Activated CD4-positive, alpha-beta T cell treated with anti-CD3 and anti-CD28 coated beads for 48 hours (primary cell): Measurements from ENCODE around the gene KRTAP5-7.
"Not testable (repeated sequence)": the region's sequence is repeated elsewhere in the genome, so short reads cannot be mapped to it uniquely, and the experiment has no call there.

ENCODE experiments used
- DNase-seq: peaks from one replicate; pipeline ENCODE4 v3.0.0-alpha.2; 2020

Gene KRTAP5-7

DNA sequence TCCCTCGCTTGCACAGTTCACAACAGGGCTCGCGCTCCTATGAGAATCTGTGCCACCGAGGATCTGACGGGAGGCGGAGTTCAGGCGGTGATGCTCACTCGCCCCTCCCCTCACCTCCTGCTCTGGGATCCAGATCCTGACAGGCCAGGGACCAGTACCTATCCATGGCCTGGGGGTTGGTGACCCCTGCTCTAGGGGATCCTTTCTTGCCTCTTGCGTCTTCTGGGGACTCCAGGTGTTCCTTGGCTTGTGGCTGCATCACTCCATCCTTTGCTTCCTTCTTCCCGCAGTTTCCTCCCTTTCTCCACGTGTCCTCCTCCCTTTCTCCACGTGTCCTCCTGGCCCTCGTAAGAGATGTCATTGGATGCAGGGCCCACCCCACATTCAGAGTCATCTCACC, 30.6 kb upstream of the KRTAP5-7 start:
- DNase-seq: no peak

DNA sequence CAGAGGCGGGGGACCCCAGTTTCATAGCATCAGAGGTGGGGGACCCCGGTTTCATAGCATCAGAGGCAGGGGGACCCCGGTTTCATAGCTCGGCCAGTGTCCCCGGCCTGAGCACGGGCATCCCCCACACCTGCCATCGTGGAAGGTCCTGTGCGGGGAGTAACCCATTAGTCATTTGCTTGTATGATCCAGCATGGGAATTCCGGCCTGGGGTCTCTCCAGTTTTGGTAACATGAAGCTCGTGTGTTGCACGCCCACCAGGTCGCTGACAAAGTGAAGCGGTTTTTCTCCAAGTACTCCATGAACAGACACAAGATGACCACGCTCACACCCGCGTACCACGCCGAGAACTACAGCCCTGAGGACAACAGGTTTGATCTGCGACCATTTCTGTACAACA, 29.0 kb upstream of the KRTAP5-7 start:
- DNase-seq: no peak

DNA sequence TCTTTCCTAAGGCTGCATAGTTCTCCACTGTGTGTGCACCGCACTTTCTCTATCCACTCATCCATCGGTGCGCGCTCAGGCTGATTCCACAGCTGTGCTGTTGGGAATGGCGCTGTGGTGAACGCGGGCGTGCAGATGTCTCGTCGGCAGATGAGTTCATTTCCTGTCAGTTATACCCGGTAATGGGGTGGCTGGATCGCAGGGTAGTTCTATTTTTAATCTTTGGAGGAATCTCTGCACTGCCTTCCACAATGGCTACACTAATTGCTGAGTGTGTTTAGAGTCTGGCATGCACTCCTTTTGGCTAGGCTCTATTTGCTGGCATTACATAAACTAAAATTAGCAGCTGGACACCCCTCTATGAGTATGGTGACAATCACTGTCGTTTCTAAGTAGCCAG, 27.9 kb upstream of the KRTAP5-7 start:
- DNase-seq: no peak

DNA sequence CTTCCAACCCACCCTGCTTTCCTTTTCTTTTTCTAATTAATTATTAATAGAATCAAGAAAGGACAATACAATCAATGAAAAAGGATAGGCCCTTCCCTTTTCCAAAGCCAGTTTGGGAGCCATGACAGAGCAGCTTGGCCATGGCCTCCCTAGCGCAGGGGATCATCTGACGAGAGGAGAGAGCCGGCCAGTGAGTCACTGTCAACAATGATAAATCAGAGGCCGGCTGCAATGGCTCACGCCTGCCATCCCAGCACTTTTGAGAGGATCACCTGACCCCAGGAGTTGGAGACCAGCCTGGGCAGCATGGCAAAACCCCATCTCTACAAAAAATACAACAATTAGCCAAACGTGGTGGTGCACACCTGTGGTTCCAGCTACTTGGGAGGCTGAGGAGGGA, 27.5 kb upstream of the KRTAP5-7 start:
- DNase-seq: no peak

DNA sequence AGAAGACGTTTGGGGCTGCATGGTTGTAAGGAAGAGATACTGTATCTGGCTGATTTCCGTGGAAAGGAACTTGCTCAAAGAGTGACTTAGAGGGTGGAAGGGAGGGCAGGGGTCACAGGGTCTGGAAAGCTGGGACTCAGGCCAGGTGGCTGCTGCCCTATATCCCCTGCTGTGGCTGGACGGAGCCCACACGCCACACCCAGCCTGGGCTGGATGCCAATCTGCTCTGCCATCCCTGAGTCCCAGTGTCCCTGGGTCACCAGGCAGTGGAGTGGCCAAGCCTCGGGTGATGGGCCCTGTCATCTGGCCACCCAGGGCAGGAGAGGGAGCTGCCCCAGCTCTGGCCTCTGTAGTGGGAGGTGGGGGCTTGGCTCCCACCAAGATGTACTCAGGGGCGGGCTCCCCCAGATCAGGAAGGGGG, 26.5 kb upstream of the KRTAP5-7 start:
- DNase-seq: no peak

DNA sequence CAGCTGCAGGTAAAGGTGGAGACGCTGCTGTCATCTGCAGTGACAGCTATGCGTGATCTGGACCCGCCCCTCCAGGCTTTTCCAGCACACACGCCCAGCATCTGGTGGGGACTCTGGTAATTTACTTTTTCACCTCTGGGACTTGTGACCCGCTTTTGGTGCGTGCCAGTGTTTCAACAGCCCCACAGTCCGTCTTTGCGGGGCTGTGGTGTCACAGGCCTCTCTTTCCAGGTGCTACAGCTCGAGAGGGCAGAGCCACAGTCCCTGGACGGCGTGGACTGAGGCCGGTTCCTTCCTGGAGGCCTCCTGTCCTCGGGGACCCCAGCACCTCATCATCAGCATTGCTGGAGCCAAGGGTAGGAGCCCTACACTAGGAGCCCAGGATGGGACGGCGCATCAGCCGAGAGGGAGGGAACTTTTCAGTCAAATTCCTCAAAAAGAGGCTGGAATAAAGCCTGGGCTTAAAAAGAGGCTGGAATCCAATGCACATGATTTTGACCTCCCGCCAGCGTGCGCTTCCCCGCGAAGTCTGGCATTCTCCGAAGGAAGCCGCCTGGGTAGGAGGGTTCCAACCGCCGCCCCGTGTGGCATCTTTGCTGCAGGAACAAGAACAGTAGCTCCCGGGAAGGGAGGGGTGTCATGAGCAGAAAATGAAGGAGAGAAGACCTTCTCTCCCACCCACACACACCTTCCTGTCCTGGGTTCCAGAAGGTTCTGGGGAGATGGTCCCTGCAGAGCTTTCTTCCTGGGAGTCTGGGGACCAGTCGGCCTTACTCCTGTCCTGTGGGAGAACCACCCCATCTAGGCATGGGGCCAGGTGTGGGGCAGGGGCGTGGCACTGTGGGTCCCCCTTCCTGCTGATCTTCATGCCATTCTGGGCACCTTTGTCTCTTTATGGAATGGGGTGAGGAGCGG, 25.7 kb upstream of the KRTAP5-7 start:
- no peak for DNase-seq

DNA sequence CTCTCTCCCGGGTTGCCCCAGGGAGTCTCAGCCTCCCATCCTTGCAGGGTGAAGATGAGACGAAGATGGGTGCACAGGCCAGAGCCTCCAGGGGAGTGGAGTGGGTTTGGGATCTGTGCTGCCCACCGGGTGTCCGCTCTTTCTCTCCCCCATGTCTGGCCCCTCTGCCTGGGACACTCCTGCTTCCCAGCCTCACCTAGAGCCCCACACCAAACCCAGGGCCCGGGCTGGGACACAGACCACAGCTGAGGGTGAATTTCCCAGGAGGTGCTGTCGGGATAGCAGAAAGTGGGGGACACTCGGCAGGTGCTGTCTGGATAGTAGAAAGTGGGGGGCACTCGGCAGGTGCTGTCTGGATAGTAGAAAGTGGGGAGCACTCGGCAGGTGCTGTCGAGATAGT, 25.0 kb upstream of the KRTAP5-7 start:
- no peak for DNase-seq

DNA sequence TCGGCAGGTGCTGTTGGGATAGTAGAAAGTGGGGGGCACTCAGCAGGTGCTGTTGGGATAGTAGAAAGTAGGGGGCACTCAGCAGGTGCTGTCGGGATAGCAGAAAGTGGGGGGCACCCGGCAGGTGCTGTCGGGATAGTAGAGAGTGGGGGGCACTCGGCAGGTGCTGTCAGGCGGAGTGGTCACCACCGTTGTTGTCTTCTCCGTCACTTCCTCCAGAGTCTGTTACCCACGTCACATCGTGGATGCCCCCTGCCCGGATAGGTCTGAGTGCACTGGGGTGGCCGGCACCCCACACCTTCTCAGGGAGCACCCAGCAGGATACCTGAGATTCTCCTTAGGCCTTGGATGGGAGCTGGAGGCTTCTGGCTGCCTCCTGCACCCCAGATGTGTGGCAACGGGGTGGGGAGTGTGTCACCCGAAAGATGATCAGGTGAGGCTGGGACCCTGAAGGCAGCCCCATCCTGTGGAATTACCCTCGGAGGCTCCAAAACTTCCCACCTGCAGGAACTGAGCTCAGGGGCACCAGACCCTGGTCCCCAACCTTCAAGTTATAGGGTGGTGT, 24.1 kb upstream of the KRTAP5-7 start:
- DNase-seq: no peak

DNA sequence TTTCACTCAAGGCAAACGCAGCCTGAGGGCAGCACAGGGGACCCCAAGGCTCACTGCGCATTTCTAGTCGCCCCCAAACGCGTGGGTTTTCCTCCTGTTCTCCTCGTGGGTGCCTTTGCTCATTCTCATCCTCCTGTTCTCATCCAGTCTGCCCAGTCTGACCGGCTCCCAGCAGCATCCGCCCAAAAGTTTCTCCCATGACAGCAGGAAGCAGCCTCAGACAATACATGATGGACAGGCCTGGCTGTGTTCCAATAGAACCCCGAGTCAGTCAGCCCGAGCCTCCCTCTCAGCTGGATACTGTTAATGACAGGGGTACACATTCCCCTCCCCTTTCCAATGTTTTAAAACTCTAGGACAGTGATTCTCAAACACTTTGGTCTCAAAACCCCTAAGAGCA, 22.5 kb upstream of the KRTAP5-7 start:
- no peak for DNase-seq

DNA sequence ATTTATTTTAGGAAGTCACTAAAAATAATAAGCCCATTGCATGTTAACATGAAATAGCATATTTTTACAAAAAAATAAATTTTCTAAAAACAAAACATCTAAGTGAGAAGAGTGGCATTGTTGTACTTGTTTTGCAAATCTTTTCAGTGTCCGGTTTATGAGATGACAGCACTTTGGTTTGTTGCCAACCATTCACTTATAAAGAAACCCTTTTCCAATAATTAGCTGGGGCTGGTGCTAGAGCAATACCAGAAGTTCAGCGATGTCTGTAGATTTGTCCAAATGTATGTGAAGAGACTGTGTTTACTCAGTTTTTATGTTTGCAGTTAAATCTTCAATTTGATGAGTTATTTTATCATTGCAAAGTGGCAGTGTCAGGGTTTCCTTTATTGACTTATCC, 22.1 kb upstream of the KRTAP5-7 start:
- DNase-seq: no peak

DNA sequence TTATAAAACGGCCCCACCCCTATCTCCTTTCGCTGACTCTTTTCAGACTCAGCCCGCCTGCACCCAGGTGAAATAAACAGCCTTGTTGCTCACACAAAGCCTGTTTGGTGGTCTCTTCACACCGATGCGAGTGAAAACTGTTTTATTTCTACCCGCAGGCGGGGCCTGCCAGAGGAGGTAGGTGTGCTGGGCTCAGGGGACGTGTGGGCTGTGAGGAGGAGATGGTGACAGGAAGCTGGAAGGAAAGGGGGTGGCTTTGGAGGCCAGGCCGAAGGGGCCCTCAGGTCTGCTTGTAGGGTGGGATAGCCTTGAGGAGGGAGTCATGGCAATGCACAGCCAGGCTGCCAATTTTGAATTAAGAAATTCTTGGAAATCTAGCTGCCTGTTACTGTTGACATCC, 21.3 kb upstream of the KRTAP5-7 start:
- DNase-seq: no peak

DNA sequence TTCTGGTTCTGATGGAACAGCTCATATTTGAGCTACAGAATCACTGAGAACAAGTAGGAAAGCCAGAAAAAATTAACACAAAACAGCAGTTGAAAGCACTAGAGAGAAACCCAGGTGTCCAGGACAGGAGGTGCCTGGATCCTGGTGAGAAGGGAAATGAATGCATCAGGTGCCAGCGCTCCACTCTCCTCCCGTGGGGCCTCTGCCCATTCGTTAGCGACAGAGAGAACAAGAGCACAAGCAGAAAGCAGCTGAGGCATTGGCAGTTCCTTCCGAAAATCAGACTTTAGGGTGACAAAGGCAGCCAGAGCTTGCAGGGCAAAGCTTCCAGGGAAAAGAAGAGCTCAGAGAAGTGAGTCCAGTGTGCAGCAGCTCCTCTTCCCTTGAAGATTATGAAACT, 20.0 kb upstream of the KRTAP5-7 start:
- no peak for DNase-seq

DNA sequence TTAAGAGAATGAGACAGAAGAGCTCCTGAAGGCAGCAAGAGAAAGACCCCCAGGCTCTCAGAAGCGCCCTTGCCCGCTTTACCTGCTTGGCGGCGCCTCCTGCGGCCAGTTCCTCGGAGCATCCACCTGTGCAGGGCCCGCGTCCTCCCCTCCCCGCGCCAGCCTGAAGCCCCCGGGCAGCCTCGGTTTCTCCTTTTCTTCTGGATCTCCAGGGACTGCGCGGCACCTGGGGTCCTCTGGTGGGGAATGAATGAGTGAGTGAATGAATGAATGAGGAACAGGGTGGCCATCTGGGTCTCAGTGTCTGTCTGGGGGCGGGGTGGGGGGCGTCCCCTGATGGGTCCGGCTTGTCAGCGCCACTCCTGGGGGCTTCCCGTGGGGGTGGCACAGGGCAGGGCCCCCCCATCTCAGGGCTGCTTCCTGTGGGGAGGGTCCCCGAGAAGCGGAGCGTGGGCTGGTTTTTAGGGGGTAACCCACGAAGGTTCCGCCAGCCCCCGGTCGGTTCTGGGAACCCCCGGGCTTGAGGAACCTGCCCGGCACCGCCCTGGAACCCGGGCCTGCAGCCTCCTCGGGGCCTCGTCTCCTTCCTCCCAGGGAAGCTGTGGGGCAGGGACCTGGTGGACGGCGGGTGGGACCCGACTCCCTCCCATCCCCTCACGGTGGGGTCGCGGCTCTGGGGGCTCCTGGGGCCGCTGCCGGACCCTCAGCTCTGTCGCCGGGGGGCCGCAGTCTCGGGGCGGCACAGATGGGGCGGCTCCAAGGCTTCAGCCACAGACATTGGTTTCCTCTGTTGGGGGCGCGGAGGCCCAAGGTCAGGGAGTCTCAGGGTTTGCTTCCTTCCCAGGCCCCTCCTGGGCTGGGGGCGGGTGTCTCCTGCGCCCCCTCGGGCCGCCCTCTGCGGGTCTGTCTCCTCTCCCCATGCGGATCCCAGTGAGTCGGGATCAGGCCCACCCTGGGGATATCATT, 8.3 kb upstream of the KRTAP5-7 start:
- DNase-seq: no peak

DNA sequence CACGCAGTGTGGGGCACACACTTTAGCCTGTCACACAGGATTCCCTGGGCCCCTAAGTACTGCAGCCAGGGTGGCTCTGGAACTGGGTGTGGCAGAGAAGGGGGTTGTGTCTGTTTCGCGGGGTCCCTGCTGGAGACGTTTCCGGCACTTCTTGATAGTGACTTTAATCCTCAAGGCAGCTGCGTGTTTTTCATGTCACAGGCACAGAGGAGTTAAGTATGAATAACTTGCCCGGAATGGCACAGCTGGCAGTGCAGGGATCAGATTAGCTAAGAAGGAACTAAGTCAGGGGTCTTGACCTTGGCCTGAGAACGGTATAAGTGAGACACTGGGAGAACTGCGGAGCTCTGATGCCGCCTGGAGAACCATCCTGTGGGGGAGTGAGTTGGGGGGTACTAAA, 7.5 kb upstream of the KRTAP5-7 start:
- no peak for DNase-seq

DNA sequence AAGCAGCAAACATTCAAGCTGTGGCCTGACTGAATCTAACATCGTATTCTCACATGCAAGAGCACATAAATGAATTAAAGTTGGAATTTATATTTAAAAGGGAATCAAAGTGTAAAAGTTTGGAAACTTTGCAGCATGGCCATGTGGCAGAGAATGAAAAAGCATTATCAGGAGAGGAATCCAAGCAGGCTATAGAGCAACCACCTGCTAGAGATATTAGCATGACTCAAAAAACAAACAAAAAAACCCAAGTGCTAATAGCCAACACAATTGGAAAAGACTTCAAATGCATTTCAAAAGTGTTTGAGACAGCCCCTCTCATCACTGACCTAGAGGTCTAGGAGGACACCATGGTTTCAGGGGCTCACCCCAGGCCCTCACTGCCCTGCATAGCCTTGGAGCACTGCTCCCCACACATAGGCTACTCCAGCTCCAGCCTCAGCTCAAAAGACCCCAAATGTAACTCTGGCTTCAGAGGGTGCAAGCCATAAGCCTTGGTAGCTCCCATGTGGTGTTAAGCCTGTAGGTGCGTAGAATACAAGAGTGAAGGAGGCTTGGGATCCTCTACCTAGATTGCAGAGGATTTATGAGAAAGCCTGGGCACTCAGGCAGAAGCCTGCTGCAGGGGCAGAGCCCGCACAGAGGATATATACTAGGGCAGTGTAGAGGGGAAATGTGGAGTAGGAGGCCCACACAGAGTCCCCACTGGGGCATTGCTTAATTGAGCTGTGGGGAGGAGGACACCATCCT, 1.7 kb upstream of the KRTAP5-7 start:
- DNase-seq: no peak

DNA sequence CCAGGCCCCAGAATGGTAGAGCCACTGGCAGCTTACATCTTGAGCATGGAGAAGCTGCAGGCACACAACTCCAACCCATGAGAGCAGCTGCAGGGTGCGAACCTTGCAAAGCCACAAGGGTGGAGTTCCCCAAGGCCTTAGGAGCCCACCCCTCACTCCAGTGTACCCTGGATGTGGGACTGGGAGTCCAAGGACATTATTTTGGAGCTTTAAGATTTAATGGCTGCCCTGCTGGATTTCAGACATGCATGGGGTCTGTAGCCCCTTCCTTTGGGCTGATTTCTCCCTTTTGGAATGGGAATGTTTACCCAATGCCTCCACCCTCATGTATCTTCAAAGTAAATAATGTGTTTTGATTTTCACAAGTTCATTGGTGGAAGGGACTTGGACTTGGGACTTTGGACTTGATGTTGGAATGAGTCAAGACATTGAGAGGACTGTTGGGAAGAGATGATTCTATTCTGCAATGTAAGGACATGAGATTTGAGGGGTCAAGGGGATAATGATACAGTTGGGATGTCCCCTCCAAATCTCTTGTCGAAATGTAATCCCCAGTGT, 1.1 kb upstream of the KRTAP5-7 start:
- no peak for DNase-seq

DNA sequence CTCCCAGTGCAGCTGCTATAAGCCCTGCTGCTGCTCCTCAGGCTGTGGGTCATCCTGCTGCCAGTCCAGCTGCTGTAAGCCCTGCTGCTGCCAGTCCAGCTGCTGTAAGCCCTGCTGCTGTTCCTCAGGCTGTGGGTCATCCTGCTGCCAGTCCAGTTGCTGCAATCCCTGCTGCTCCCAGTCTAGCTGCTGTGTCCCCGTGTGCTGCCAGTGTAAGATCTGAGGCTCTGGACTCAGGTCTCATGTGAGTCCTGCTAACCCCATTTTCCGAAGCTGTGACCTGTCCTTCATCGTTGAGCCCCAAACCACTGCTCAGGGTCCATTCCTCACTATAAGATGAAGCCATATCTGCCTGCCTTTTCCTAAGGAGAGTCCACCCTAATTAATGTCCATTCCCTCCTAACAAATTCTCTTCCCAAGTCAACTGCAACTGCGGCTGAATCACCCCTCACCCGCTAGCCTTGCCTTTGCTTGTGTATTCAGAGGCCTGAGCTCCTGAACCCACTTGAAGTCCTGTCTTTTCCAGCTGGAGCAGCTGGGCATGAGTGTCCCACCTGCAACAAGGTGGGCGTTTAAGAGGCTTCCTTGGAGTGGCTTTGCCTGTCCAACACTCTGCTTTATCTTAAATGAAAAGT, 626 bp downstream of the KRTAP5-7 start:
- no peak for DNase-seq

DNA sequence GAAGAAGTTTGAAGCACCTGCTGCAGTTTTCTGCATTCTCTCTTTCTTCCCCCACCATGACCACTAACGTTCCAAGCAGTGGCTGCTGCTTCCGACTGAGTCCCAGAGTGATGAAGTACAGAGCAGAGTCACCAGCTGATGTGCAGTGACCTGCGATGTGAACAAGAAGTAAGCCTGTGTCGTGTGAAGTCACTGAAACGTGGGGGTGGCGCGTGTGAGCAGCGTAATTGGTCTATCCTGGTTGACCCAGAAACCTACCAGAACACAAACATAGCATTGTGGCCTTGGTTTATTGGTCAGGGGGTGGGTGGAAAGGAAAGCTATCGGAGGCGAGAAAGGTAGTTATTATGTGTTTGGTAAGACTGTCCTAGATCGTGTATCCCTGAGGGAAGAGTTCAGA, 3.5 kb downstream of the KRTAP5-7 start:
- DNase-seq: no peak

DNA sequence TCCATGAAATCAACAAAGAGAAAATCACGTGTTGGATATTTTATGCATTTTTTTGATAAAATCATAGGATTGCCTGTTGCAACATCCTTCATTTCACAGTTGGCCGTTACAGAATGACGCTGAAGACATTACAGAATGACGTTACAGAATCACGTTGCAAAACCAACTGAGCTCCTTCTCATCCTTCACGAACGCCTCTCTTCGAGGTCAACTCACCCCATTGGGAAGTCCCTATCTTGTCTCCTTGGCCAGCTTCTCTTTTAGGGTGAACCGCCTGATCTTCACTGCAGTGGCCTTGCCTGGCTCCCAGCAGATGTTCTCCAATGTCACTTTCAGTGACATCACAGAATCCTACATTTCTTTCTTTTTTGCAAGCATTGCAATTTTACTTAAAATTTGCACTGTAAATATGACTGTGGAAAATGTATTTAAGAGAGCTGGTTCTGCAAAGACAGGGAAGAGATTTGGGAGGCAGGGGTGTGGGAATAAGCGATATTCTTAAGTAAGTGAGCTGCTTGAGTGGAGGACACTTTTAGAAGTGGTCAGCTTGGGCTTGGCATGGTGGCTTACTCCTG, 5.1 kb downstream of the KRTAP5-7 start:
- DNase-seq: no peak

DNA sequence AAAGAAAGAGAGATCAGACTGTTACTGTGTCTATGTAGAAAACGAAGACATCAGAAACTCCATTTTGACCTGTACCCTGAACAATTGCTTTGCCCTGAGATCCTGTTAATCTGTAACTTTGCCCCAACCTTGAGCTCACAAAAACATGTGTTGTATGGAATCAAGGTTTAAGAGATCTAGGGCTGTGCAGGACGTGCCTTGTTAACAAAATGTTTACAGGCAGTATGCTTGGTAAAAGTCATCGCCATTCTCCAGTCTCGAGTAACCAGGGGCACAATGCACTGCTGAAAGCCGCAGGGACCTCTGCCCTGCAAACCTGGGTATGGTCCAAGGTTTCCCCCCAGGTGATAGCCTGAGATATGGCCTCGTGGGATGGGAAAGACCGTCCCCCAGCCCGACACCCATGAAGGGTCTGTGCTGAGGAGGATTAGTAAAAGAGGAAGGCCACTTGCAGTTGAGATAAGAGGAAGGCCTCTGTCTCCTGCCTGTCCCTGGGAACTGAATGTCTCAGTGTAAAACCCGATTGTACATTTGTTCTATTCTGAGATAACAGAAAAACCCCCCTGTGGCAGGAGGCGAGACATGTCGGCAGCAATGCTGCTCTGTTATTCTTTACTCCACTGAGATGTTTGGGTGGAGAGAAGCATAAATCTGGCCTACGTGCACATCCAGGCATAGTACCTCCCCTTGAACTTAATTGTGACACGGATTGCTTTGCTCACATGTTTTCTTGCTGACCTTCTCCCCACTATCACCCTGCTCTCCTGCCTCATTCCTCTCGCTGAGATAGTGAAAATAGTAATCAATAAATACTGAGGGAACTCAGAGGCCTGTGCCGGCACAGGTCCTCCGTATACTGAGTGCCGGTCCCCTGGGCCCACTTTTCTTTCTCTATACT, 7.9 kb downstream of the KRTAP5-7 start:
- DNase-seq: not testable (repeated sequence)
